Measurements from ENCODE around the gene VPS54.

DNA sequence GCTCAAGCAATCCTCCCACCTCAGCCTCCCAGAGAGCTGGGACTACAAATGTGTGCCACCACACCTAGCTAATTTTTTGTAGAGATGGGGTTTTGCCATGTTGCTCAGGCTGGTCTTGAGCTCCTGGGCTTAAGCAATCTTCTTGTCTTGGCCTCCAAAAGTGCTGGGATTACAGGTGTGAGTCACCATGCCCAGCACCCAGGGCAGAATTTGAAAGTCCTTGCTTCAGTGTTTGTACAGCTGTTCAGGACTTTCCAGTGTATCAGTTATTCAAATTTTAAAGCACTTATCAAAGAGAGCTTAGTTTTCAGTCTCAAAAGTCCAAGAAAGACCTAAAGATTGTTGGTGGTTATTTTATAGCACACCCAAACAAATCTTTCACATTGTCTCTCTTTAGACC, 43.6 kb upstream of the VPS54 start:
- TF ChIP-seq CTCF (conservative IDR thresholded peaks at IDR 0.05): no peak
- no peak for TF ChIP-seq EZH2 (IDR thresholded peaks at IDR 0.05; ENCODE audit: low read depth)

Measured in PC-9 (cell line).